Suppressor macrophage treated with lipopolysaccharide for 4 hours (primary cell): ENCODE data around the gene DAAM1.

Experiments
- DNase-seq: peaks from one replicate; pipeline ENCODE4 v3.0.0-alpha.2; 2020

The DAAM1 gene

GRCh38 chr14:59346329-59346728 lies 157.9 kb downstream of the DAAM1 start:
- DNase-seq: no peak

- DNase-seq: no peak
These were observed 158.5 kb downstream of the DAAM1 start for GRCh38 chr14:59346796-59347510.

- DNase-seq: no peak
These were observed 159.0 kb downstream of the DAAM1 start for GRCh38 chr14:59347511-59347900.

GRCh38 chr14:59347915-59348314 lies 159.4 kb downstream of the DAAM1 start:
- DNase-seq: no peak

GRCh38 chr14:59349258-59349701 lies 160.8 kb downstream of the DAAM1 start:
- no peak for DNase-seq

- no peak for DNase-seq
These were observed 164.5 kb downstream of the DAAM1 start for GRCh38 chr14:59352961-59353360.

GRCh38 chr14:59354666-59355065 lies 166.2 kb downstream of the DAAM1 start:
- no peak for DNase-seq

- no peak for DNase-seq
These were observed 166.6 kb downstream of the DAAM1 start for GRCh38 chr14:59355091-59355490.

- DNase-seq: no peak
These were observed 167.8 kb downstream of the DAAM1 start for GRCh38 chr14:59356312-59356711.

- DNase-seq: no peak
These were observed 168.3 kb downstream of the DAAM1 start for GRCh38 chr14:59356767-59357166.

GRCh38 chr14:59358102-59358501 lies 169.6 kb downstream of the DAAM1 start:
- DNase-seq: peak; percentile 26

- no peak for DNase-seq
These were observed 170.3 kb downstream of the DAAM1 start for GRCh38 chr14:59358784-59359183.

- DNase-seq: peak; percentile 37
These were observed 171.1 kb downstream of the DAAM1 start for GRCh38 chr14:59359431-59360124.

- DNase-seq: no peak
These were observed 171.8 kb downstream of the DAAM1 start for GRCh38 chr14:59360233-59360632.

GRCh38 chr14:59360923-59361794 lies 172.7 kb downstream of the DAAM1 start:
- DNase-seq: peak; percentile 63

- no peak for DNase-seq
These were observed 174.0 kb downstream of the DAAM1 start for GRCh38 chr14:59362513-59362912.

- DNase-seq: no peak
These were observed 175.2 kb downstream of the DAAM1 start for GRCh38 chr14:59363531-59364226.

GRCh38 chr14:59370158-59370742 lies 181.8 kb downstream of the DAAM1 start:
- no peak for DNase-seq

- DNase-seq: no peak
These were observed 183.3 kb downstream of the DAAM1 start for GRCh38 chr14:59371771-59372170.

GRCh38 chr14:59374048-59374447 lies 185.6 kb downstream of the DAAM1 start:
- no peak for DNase-seq

- no peak for DNase-seq
These were observed 188.2 kb downstream of the DAAM1 start for GRCh38 chr14:59376686-59377085.

GRCh38 chr14:59377491-59377890 lies 189.0 kb downstream of the DAAM1 start:
- DNase-seq: no peak
